Epidermal melanocyte (primary cell): ENCODE results near the gene GNG13.
"Not testable (repeated sequence)": the region's sequence is repeated elsewhere in the genome, so short reads cannot be mapped to it uniquely, and the experiment has no call there.

ENCODE experiments used
- DNase-seq: peaks from one replicate; pipeline ENCODE4 v3.0.0; 2011; ENCODE audit warnings: low spot score; ENCODE audit not compliant: insufficient read length

The GNG13 gene

GRCh38 chr16:799948-800833, at the start of gene GNG13:
TSS of gene GNG13 (minus strand) at chr16:800734. CDS start at chr16:799077, 1,657 bp downstream.
- DNase-seq = no peak

GRCh38 chr16:848510-849253, 48.1 kb upstream of the GNG13 start:
- no peak for DNase-seq

- DNase-seq = no peak
Observed at GRCh38 chr16:847681-848445, 47.3 kb upstream of the GNG13 start.

- no peak for DNase-seq
Observed at GRCh38 chr16:847151-847550, 46.6 kb upstream of the GNG13 start.

- DNase-seq = no peak
Observed at GRCh38 chr16:845351-845745, 44.8 kb upstream of the GNG13 start.

GRCh38 chr16:844638-845350, 44.3 kb upstream of the GNG13 start:
- DNase-seq = no peak

GRCh38 chr16:843771-844170, 43.2 kb upstream of the GNG13 start:
- DNase-seq = no peak

- no peak for DNase-seq
Observed at GRCh38 chr16:842711-843560, 42.4 kb upstream of the GNG13 start.

GRCh38 chr16:842061-842476, 41.5 kb upstream of the GNG13 start:
- no peak for DNase-seq

GRCh38 chr16:841455-842060, 41.0 kb upstream of the GNG13 start:
- no peak for DNase-seq

- no peak for DNase-seq
Observed at GRCh38 chr16:840561-841454, 40.3 kb upstream of the GNG13 start.

- DNase-seq = no peak
Observed at GRCh38 chr16:839643-840408, 39.3 kb upstream of the GNG13 start.

- no peak for DNase-seq
Observed at GRCh38 chr16:838741-839140, 38.2 kb upstream of the GNG13 start.

- DNase-seq = not testable (repeated sequence)
Observed at GRCh38 chr16:836822-837221, 36.3 kb upstream of the GNG13 start.

- DNase-seq = no peak
Observed at GRCh38 chr16:836221-836620, 35.7 kb upstream of the GNG13 start.

GRCh38 chr16:835373-835772, 34.8 kb upstream of the GNG13 start:
- no peak for DNase-seq

GRCh38 chr16:833411-833810, 32.9 kb upstream of the GNG13 start:
- DNase-seq = no peak
